SU-DHL-6 (cell line): Measurements from ENCODE around the gene EMILIN1.

Experiments
- H2AFZ ChIP-seq: fragments of 200-600 bp; sonication (generic); 2 replicates; pipeline ENCODE4 v1.6.1; 2014; ENCODE audit warnings: low read depth, mild to moderate bottlenecking, moderate library complexity, mixed read lengths, antibody characterized with exemption, low read length; ENCODE audit not compliant: severe bottlenecking
- H3F3A ChIP-seq: fragments of 200-600 bp; shearing (Covaris generic); 2 replicates; pipeline ENCODE4 v1.6.0; 2016; ENCODE audit warnings: antibody characterized with exemption, mild to moderate bottlenecking; ENCODE audit not compliant: insufficient read depth
- H3K27ac ChIP-seq: fragments of 200-600 bp; sonication (generic); 2 replicates; pipeline ENCODE4 v1.5.1; 2016; ENCODE audit warnings: low read depth, mild to moderate bottlenecking, low read length, moderate library complexity, mixed read lengths
- H3K27me3 ChIP-seq: fragments of 200-600 bp; sonication (generic), shearing (Covaris generic); 2 replicates; pipeline ENCODE4 v1.6.0; 2014; ENCODE audit warnings: mild to moderate bottlenecking, low read length
- H3K36me3 ChIP-seq: fragments of 200-600 bp; sonication (generic); 2 replicates; pipeline ENCODE4 v1.6.1; 2014; ENCODE audit warnings: mild to moderate bottlenecking, low read length, mixed read lengths
- H3K4me2 ChIP-seq: fragments of 300-600, 200-600 bp; shearing (Covaris generic), sonication (generic); 2 replicates; pipeline ENCODE4 v1.6.0; 2014; ENCODE audit warnings: low read length, low read depth, mild to moderate bottlenecking; ENCODE audit not compliant: poor library complexity, severe bottlenecking
- H3K4me3 ChIP-seq: fragments of 200-600 bp; sonication (generic); 2 replicates; pipeline ENCODE4 v1.5.1; 2014; ENCODE audit warnings: antibody characterized with exemption, low read length, mild to moderate bottlenecking, mixed read lengths; ENCODE audit not compliant: insufficient read depth, poor library complexity, severe bottlenecking
- H3K79me2 ChIP-seq: fragments of 200-600 bp; sonication (generic); 2 replicates; pipeline ENCODE4 v1.6.1; 2014; ENCODE audit warnings: mild to moderate bottlenecking, low read length, moderate library complexity; ENCODE audit not compliant: insufficient read depth
- H3K9ac ChIP-seq: fragments of 200-600 bp; sonication (generic); 2 replicates; pipeline ENCODE4 v1.7.0; 2014; ENCODE audit warnings: mild to moderate bottlenecking, low read length
- H3K9me2 ChIP-seq: fragments of 200-600 bp; sonication (generic); replicated peaks from 2 replicates; pipeline ENCODE4 v1.6.1; 2014; ENCODE audit warnings: low read length; ENCODE audit not compliant: insufficient read depth
- H3K9me3 ChIP-seq: fragments of 200-600 bp; sonication (generic); 2 replicates; pipeline ENCODE4 v1.6.1; 2014; ENCODE audit warnings: low read length, mixed read lengths; ENCODE audit not compliant: insufficient read depth
- H4K20me1 ChIP-seq: fragments of 200-600 bp; sonication (generic); 2 replicates; pipeline ENCODE4 v1.6.1; 2014; ENCODE audit warnings: low read depth, mild to moderate bottlenecking, antibody characterized with exemption, low read length, moderate library complexity, mixed read lengths
- EZH2phosphoT487 ChIP-seq: fragments of 200-600 bp; sonication (generic), shearing (Covaris generic); conservative IDR thresholded peaks from 2 replicates; pipeline ENCODE4 v1.6.1; 2018; ENCODE audit warnings: mild to moderate bottlenecking, antibody characterized with exemption, low read length, moderate library complexity, mixed read lengths
- TF ChIP-seq, protein P1 (sequence below): fragments of 200-600 bp; sonication (generic); IDR thresholded peaks from one replicate; pipeline ENCODE4 v1.5.1; 2017; ENCODE audit warnings: antibody characterized with exemption, mild to moderate bottlenecking, low read length, moderate library complexity; ENCODE audit not compliant: insufficient read depth, poor library complexity, severe bottlenecking

The EMILIN1 gene

DNA sequence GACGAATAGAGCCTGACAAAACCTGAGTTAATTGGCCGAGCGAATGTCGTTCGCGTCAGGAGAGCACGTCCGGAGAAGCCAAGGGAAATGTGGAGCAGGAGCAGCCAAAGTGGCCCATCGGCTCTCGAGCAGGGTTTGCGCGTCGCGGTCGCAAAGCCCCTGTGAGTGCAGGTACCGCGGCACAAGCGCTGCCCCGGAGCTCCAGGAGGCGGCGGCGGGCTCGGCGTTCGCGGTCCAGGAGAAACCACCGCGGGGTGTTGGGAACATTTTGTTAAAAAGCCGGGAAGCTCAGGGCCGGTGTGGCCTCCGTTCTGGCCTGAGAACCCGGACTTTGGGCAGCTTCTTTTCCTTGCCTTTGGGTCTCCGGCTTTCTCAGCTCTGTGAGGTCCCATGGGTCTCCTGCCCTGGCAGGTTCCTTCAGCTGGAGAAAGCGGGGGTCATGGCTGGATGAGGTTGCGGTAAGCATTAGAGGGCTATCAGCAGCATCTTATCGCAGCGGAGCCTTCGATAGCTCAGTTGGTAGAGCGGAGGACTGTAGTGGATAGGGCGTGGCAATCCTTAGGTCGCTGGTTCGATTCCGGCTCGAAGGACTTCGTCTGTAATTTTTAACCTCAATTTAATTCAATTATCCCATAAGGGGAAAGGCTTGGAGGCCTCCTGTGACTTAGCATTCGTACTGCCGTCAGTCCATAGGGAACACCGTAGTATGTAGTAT, 28.0 kb upstream of the EMILIN1 start:
- TF ChIP-seq, protein P1, sequence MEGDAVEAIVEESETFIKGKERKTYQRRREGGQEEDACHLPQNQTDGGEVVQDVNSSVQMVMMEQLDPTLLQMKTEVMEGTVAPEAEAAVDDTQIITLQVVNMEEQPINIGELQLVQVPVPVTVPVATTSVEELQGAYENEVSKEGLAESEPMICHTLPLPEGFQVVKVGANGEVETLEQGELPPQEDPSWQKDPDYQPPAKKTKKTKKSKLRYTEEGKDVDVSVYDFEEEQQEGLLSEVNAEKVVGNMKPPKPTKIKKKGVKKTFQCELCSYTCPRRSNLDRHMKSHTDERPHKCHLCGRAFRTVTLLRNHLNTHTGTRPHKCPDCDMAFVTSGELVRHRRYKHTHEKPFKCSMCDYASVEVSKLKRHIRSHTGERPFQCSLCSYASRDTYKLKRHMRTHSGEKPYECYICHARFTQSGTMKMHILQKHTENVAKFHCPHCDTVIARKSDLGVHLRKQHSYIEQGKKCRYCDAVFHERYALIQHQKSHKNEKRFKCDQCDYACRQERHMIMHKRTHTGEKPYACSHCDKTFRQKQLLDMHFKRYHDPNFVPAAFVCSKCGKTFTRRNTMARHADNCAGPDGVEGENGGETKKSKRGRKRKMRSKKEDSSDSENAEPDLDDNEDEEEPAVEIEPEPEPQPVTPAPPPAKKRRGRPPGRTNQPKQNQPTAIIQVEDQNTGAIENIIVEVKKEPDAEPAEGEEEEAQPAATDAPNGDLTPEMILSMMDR = no peak
- TF ChIP-seq EZH2phosphoT487 = no peak
- H3K4me3 ChIP-seq = peak overlapping the region; percentile 48
- no peaks in the 10 kb centered on the region for H3K79me2 ChIP-seq
- no peaks in the 10 kb centered on the region for H3K27me3 ChIP-seq
- H3K9ac ChIP-seq = peak overlapping the region; percentile 69
- no peaks in the 10 kb centered on the region for H3K9me2 ChIP-seq
- no peaks in the 10 kb centered on the region for H4K20me1 ChIP-seq
- H3K27ac ChIP-seq = peak overlapping the region; percentile 73
- no peaks in the 10 kb centered on the region for H3K9me3 ChIP-seq
- peak overlapping the region; percentile 84 for H3K4me2 ChIP-seq
- peak overlapping the region; percentile 76 for H2AFZ ChIP-seq
- H3K36me3 ChIP-seq = no peaks in the 10 kb centered on the region
- H3F3A ChIP-seq = peaks cover 11% of the 10 kb centered on the region

DNA sequence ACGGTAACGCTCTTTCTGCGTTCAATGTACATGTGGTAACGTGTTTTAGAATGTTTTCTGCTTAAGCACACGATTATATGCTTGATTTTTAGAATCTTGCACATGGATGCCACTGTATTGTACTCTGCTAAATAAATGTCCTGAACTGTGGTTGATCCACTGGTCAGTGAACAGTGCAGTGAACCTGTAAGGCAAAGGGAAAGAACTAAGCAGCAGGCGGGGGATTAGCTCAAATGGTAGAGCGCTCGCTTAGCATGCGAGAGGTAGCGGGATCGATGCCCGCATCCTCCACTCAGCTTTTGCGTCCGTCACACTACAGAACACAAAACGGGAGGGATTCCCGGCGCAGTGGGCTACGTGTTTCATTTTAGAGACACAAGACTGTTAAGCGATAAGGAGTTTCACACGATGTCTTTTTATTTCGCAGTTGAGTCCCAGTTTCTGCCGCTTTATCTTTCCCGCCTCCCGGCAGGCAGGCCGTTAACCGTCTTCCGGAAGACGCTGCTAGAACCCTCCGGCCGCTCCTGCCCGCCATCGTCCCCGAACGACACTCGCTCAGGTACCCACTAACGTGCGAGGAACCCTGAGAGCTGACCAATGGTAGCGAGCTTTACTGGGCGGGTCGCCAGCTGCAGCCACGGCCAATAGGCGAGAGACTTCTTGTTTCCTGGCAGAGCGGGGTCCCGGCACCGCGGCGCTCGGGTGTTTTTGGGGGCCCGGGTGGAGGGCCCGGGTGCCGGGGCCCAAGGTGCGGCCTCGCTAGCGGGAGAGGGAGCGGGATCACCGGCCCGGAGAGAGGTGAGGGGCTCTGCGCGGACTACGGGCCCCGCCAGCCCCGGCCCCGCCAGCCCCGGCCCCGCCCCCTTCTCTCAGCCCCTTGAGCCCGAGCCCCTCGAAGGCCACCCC, 27.2 kb upstream of the EMILIN1 start, which contains the start of gene AGBL5:
AGBL5 (plus strand) TSS at position 673 of the 906 bp plus-strand sequence. CDS start 1,291 bp downstream, outside the sequence.
- Histone ChIP-seq H3K27ac (peak within 1 kb of the TSS; percentile 73), H4K20me1 (no peaks in the 10 kb centered on the region), H3K27me3 (no peaks in the 10 kb centered on the region), H3K4me3 (peak within 1 kb of the TSS; percentile 76), H3K9ac (peak within 1 kb of the TSS; percentile 69), H3K79me2 (no peaks in the 10 kb centered on the region), H3K9me2 (no peaks in the 10 kb centered on the region), H3K36me3 (no peaks in the 10 kb centered on the region), H3K4me2 (peak within 1 kb of the TSS; percentile 84), H3K9me3 (no peaks in the 10 kb centered on the region), H2AFZ (peak within 1 kb of the TSS; percentile 76), H3F3A (peaks cover 11% of the 10 kb centered on the region)
- TF ChIP-seq, protein P1 = no peak
- no peak for TF ChIP-seq EZH2phosphoT487

DNA sequence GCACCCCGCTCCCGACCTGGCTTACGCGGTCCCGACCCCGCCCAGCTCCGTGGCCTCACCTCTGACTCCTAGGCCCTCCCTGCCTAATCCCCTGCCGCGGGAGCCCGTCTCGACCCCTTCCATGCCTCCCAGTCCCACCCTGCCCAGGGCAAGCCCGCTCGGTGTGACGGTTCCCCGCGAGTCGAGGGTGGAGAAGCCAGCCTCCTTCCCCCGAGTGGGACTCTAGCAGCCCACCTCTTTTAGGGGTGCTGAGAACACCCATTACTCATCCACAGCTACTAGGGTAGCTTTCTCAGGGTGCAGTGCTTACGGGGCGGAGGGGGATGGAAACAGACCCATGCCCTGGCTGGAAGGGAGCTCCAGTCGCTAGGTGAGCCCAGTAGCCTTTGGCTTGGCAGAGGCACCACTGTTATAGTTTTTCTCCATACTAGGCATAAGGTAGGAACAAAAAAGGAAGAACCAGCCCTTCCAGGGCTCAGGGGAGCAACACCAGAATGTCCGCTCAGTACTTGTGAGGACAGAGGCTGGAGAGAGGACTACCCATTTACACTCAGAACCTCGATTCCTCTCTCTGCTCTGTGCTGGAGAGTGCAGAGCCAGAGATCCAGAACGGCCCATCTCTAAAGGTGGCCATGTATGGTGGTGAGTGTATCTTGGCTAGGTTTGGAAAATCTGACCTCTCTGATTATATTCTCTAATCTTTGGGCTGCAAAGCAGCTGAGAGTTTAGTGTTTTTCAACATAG, 26.3 kb upstream of the EMILIN1 start:
- Histone ChIP-seq H4K20me1 (no peaks in the 10 kb centered on the region), H3K27me3 (no peaks in the 10 kb centered on the region), H3F3A (peaks cover 10% of the 10 kb centered on the region), H3K9ac (peak overlapping the region; percentile 69), H3K79me2 (no peaks in the 10 kb centered on the region), H2AFZ (peak overlapping the region; percentile 76), H3K9me2 (no peaks in the 10 kb centered on the region), H3K36me3 (no peaks in the 10 kb centered on the region), H3K4me2 (peak overlapping the region; percentile 84), H3K9me3 (no peaks in the 10 kb centered on the region), H3K4me3 (peak overlapping the region; percentile 76), H3K27ac (no peak overlapping the region)
- TF ChIP-seq, protein P1 = no peak
- no peak for TF ChIP-seq EZH2phosphoT487
